ENCODE results near the gene FMN1. TPM values are rescaled to one million over a fixed set of nuclear protein-coding genes. Genes with fewer than 3 reads are reported as not detected.

The FMN1 gene
- total RNA-seq, 2 donors from 2014 or later = 26.9 to 27.5 TPM

GRCh38 chr15:32893421-32893820 is 301.1 kb downstream of the FMN1 start:
- Histone ChIP-seq H3K4me1 (ENCODE audit: control insufficient read depth in 1 of 2, low read depth in 2 of 2) (no peaks in the 10 kb centered on the region), H3K9me3 (no peaks in the 10 kb centered on the region), H3K27ac (no peak overlapping the region), H3K27me3 (replicated peaks; ENCODE audit: insufficient read depth) (no peaks in the 10 kb centered on the region), H3K4me3 (no peak overlapping the region), H3K36me3 (no peaks in the 10 kb centered on the region)
- no peak for TF ChIP-seq CTCF (IDR thresholded peaks at IDR 0.05)
- no peak for ATAC-seq (ENCODE audit: insufficient number of reproducible peaks, low FRiP score, low read depth)
- DNase-seq (ENCODE audit: low spot score) = no peak

- Histone ChIP-seq H3K4me3 (no peak overlapping the region), H3K4me1 (ENCODE audit: control insufficient read depth in 1 of 2, low read depth in 2 of 2) (peaks cover 9 to 13% of the 10 kb centered on the region in 2 donors), H3K9me3 (no peaks in the 10 kb centered on the region), H3K36me3 (no peaks in the 10 kb centered on the region), H3K27ac (no peak overlapping the region), H3K27me3 (replicated peaks; ENCODE audit: insufficient read depth) (no peaks in the 10 kb centered on the region)
- ATAC-seq (ENCODE audit: insufficient number of reproducible peaks, low FRiP score, low read depth) = no peak
- DNase-seq (ENCODE audit: low spot score) = no peak
- TF ChIP-seq CTCF (IDR thresholded peaks at IDR 0.05) = no peak
These were observed 305.3 kb downstream of the FMN1 start for GRCh38 chr15:32889214-32889613.

- no peak for ATAC-seq (ENCODE audit: insufficient number of reproducible peaks, low FRiP score, low read depth)
- Histone ChIP-seq H3K27ac (no peak overlapping the region), H3K4me3 (no peak overlapping the region), H3K27me3 (replicated peaks; ENCODE audit: insufficient read depth) (no peaks in the 10 kb centered on the region), H3K36me3 (no peaks in the 10 kb centered on the region), H3K4me1 (ENCODE audit: control insufficient read depth in 1 of 2, low read depth in 2 of 2) (peaks cover 9 to 13% of the 10 kb centered on the region in 2 donors), H3K9me3 (no peaks in the 10 kb centered on the region)
- DNase-seq (ENCODE audit: low spot score) = no peak
- no peak for TF ChIP-seq CTCF (IDR thresholded peaks at IDR 0.05)
These were observed 306.2 kb downstream of the FMN1 start for GRCh38 chr15:32888221-32888761.

- no peak for ATAC-seq (ENCODE audit: insufficient number of reproducible peaks, low FRiP score, low read depth)
- peak overlapping the region; percentile 32 for H3K4me3 ChIP-seq
- peaks cover 9 to 13% of the 10 kb centered on the region in 2 donors for H3K4me1 ChIP-seq (ENCODE audit: control insufficient read depth in 1 of 2, low read depth in 2 of 2)
These were observed 307.4 kb downstream of the FMN1 start for GRCh38 chr15:32887090-32887489.

GRCh38 chr15:32886459-32886858 is 308.1 kb downstream of the FMN1 start:
- no peaks in the 10 kb centered on the region for H3K27me3 ChIP-seq (replicated peaks; ENCODE audit: insufficient read depth)
- H3K27ac ChIP-seq = peak overlapping the region; percentile 19 to 65
- H3K4me3 ChIP-seq = no peak overlapping the region
- TF ChIP-seq CTCF (IDR thresholded peaks at IDR 0.05) = no peak
- H3K4me1 ChIP-seq (ENCODE audit: control insufficient read depth in 1 of 2, low read depth in 2 of 2) = peaks cover 9 to 13% of the 10 kb centered on the region in 2 donors
- DNase-seq (ENCODE audit: low spot score) (no peak), ATAC-seq (ENCODE audit: insufficient number of reproducible peaks, low FRiP score, low read depth) (no peak)
- no peaks in the 10 kb centered on the region for H3K9me3 ChIP-seq
- H3K36me3 ChIP-seq = no peaks in the 10 kb centered on the region

More at GRCh38 chr15:32887090-32887489, 307.4 kb downstream of the FMN1 start:
- DNase-seq (ENCODE audit: low spot score) = no peak
- TF ChIP-seq CTCF (IDR thresholded peaks at IDR 0.05) = no peak
- Histone ChIP-seq H3K27ac (peak overlapping the region; percentile 30 to 65), H3K27me3 (replicated peaks; ENCODE audit: insufficient read depth) (no peaks in the 10 kb centered on the region), H3K9me3 (no peaks in the 10 kb centered on the region), H3K36me3 (no peaks in the 10 kb centered on the region)
